Stimulated activated CD4-positive, alpha-beta T cell treated with anti-CD3 and anti-CD28 coated beads, Interleukin-4, amount 100 ng/mL, for 48 hours (primary cell): Measurements from ENCODE around the gene ABLIM2.

Source experiments
- DNase-seq, 2 donors: peaks; one replicate each; pipeline ENCODE4 v3.0.0-alpha.2; 2020; ENCODE audit warnings: low read depth in 2 of 2

ABLIM2 gene

DNA sequence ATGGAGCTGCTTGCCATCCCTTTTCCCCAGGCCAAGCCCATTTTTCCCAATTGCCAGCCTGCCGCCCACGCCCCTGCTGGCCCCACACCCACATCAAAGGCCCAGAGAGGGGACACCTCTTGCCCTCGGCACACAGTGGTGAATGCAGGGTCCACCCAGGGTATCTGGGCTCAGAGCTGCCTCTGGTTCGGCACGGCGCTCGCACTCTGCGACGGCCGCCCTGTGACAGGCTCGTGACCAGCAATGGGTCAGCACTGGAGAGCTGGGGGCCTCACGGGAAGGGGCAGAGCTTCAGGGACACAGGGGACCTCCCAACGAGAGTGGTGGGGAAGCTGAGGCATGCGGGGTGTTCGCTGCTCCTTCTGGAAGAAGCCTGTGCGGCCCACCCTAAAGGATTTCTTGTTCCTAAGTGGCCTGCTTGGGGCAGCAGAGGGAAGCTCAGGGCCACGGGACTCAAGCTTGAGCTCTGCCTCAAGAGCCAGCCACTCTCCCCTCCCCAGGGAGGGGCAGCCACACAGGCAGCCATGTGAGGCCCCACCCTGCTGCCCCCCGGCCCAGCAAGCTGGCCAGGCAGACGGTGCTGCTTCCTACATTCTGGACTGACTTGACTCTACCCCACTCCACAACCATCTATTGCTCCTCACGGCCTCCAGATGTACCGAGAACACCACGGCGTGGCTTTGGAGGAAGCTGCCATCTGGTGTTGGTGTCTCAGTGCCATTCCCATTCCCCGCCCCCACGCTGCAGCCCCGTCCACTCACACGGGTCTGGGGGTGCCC is 73.7 kb downstream of the ABLIM2 start:
- DNase-seq: no peak

DNA sequence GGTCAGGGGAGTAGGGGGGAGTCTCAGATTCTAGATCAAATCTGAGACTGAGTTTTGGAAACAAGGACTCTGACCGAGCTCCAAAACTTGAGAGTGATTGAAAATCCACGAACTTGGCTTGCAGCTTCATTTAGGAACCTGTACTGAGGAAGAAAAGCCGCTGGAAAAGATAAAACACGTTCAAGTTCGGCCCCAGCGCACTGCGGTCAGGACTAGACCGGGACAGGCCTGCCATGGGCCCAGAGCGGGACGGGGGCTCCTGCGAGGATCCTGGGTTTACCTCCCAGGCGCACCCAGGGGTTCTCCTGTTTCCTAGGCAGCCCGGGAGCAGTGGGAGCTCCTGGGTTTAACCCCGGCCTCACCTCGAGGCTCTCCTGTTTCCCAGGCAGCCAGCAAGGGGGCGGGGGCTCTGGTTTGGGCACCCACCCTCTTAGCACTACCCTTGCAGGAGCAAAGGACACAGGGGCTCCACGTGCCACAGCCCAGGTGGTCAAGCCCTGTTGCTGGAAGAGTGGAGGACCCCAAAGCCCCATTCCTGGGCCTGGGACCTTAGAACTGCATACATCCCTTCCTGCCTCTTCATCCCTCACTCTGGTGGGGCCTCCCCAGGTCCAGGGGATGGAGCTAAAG is 74.5 kb downstream of the ABLIM2 start:
- no peak for DNase-seq

DNA sequence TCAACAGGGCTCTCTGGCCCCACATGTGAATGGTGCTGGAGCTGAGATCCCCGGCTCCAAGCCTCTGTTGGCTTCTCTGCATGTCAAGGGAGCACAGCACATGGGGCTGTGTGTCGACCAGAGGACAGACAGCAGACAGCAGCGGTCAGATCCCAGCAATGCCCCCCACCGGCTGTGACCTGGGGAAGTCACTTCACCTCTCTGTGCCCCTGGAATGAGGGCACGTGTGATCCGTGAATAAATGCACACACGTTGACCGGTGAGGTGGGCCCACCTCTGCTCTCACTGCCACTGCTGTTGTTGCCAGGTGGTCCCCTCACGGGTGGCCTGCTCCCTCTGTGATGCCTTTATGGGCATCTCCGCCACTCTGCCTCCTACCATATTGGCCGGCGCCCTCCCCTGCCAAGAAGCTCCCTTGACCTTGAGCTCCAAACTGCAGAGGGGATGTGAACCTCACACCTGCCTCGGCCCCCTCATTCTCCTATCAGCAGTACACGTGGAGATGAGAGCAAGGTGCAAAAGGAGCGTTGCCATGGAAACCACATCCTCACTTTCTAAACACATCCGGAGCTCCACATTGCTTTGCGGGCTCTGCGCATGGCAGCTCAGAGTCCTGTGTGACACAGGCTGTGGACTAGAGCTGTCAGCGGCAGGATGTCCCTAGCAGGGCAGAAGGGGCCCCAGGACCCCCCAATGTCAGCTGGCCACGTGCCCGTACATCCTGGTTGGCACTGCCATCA is 75.4 kb downstream of the ABLIM2 start:
- no peak for DNase-seq

DNA sequence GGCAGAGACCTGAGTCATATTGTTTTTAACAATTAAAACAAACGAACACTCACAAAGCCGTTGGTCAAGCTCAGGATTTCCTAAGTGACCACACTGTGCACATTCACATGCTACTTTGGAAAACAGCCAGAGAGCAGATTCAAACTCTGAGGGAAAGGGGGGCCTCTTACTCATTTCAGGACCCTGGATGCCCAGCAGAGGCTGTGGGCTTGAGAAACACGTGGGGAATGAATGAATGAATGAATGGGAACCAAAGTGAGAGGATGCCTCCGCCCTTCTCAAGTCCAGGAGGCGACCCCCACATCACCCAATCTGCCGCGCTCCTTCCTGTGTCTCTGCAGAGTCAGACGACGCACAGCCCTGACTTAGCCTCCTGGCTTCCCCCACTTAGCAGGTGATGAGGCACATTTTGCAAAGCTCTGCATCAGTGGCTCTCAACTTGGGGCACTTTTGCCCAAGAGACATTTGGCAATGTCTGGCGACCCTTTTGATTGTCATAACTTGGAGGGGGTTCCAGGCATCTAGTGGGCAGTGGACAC is 76.0 kb downstream of the ABLIM2 start:
- no peak for DNase-seq

DNA sequence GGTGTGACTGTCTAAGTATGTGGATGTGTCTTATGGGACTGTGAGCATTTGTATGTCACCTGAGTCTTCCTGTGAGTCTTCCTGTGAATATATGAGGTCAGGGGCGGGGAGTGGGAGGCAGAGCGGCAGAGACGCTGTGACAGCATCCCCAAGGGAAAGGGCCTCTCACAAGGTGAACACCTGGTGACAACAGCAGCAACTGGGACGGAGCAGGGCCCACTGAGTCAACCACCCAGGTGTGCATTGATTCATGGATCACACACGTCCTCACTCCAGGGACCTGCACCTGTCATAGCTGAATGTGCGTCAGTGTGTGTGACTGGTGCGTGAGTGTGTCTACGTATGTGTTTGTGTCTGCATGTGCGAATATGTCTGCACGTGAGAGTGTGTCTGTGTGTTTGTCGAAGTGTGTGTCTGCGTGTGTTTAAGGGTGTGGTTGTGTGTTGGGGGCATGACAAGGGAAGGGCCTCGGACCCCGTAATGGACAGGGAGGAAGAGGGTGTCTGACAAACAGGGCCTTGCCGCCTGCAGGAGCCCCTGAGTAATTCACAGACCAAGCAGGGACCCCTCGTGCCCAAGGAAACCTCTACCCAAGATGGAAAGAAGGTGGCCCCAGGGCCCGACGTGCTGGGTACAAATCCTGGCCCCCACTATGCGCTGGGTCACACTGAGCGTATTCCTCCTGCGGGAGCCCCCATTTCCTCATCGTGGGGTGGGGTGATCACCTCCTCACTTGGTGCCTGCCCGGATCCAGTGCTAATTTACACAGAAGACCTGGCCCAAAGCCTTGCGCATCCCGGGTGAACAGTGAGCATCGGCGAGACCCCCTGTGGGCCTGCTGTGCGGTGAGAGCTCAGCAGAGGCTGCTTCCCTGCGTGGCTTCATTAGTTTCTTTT is 76.7 kb downstream of the ABLIM2 start:
- DNase-seq: no peak

DNA sequence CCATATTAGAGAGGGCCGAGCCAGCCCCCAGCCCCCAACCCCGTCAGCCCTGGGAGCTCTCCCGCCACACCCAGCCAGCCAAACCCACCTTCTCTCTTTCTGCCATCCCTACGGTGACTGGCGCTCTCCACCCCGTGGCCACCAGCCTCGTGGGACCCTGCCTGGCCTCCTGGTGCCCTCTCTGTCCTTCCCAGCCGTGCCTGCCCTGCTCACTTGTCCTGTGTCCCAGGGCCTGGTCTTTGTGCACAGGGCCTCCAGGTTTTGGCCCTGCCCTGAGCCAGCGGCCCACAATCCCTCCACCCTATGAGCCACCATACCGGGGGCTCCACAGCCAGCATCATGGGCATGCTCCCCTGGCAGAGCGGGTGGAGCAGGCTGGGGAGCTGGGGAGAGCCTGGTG is 77.4 kb downstream of the ABLIM2 start:
- no peak for DNase-seq

DNA sequence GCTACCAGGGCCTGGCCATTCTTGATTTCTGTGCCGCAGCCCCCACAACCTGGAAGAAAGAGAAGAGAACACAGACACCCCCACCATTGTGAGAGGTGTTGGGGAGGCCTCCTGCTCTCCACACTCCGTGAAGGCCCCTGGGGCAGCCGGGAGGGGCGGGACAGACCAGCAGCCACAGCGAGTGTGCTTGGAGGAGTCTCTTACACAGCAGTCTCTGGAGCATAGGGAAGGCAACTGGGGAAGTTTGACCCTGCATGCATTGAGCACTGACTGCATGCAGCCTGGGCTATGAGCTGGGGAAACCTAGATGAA is 77.9 kb downstream of the ABLIM2 start:
- no peak for DNase-seq

DNA sequence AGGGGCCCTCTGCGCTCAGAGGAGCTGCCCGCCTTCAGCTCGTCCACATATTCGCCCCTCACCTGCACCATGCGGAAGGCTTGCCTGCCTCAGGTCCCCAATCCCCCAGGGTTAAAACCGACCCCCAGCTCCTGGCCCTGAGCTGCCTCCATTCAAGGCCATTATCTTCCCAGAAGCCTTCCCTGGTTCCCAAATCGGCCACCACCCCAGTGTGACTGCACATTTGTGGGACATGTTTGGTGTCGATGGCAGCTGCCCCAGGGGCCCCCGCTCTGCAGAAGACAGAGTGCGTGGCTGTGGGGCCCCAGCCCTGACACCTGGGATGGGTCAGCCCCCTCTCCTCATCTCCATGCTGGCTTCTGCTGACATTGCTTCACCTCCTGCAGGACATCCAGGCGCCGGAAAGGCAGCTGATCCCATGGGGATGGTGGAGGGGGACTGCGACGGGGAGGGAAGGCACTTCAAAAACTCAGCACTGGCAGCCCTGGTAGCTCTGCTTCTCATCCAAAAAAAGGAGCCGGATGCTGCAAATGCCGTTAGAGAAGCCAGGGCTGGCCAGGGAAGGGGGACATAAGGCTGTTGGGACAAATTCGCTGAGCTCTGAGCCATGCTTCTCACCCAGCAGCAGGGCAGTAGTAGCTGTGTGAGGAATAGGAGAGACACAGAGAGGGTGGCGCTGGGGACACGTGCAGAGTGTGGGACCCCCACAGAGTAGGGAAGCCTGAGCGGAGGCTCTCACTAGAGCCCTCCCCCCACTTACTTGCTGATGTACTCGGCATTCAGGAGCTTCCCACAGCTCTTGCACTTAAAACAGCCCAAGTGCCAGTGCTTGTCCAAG is 78.5 kb downstream of the ABLIM2 start:
- no peak for DNase-seq

DNA sequence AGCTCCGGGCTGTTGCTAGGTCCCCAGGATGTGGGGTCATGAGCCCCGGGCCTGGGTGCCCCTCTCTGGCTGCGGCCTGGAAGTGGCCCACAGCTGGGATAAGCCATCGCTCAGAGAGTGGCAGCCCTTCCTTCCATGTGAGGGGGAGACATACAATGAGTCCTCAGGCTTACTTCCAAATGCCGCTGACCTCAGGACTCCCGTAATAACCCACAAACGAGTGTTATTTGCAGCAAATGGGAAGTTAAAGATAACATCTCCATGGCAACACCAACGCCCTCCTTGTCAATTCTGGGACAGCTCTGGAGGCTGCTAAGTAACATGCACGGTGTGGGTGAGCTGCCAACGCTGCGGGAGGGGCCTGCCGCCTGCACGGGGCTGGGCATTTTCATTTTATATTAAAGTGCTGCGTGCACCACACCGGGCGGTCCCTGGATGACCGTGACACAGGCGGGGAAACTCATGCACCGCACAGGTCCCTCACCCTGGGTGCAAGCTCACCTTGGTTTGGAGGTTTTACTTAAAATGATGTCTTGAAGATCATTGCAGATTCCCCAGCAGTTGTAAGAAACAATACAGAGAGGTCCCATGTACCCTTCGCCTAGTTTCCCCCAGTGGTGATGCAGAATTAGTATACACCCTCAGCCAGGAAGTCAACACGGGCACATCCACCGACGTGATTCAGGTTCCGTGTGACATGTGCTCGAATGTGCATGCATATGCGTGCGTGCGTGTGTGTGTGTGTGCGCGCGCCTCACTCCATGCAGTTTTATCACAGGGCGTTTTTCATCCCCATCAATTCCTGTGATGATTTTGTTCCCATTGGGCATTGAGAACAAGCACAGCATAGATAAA is 79.4 kb downstream of the ABLIM2 start:
- no peak for DNase-seq

DNA sequence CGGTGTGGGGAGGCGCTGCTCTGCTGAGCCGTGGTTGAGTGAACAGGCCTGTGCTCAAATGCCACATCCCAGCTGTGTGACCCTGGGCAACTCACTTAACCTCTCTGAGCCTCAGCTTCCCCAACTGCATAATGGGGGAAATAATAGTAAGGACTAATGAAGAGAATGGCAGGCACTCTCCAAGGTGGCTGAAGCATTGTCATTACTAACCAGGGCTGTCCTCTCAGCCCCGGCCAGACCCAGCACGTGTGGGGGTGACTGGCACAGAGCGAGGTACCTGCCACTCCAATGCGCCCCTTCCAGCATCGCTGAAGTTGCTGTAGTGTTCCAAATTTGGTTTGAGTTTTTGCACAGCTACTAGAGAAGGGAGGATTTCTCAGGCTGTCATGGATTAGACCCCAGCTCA is 80.0 kb downstream of the ABLIM2 start:
- no peak for DNase-seq

DNA sequence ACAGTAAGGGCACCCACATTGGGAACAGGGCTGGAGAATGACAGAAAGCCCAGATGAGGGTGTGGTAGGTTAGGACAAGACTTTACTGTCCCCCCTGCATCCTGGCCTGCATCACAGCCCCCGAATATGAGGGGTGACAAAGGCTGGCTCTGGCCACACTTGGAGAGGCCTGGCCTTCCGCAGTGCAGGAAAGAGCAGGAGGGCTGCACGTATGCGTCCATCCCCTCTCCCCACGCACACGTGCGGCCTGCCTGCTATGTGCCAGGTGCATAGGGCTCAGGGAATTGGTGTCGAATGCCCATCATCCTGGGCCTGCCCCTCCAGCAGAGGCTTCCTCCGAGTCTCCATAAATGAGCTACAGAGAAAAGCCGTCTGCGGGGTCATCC is 80.5 kb downstream of the ABLIM2 start:
- DNase-seq: no peak

DNA sequence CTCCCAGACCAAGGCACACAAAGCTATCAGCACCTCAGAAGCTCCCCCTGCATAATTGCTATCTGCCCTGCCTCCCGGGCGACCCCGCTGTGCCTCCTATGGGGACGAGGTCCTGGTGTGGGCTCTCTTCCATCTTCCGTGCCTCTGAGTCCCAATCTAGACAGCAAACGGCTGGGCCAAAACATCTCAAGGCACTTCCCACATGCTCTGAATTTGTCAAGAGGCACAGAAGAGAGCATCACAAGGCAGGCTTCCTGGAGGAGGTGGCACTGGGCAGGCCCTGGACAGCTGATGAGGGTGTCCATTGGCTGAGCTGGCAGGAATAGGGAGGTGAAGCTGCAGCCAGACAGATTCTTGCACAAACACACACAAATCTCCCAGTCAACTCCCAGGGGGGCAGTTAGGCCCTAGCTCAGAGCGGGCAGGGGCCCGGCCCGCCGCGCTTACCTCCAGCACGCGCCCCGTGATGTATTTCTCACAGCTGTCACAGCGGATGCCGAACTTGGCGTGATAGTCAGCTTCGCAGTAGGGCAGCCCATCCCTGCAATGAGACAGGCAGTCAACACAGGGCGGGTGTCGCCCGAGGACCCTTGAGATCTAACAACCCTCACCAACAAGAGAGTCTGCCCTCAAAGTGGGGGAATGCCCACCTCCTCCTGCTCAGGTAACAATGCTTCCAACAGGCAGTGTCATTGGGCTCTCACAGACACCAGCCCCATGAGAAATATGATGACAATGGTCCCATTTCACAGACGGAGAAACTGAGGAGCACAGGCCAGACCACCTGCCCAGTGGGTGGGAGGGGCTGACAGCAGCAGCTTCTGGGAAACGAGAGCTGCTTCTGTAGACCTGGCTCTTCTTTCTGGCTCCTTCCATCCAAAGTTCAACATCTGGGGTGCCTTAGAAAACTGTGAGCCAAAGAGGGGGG is 81.2 kb downstream of the ABLIM2 start:
- DNase-seq: no peak

DNA sequence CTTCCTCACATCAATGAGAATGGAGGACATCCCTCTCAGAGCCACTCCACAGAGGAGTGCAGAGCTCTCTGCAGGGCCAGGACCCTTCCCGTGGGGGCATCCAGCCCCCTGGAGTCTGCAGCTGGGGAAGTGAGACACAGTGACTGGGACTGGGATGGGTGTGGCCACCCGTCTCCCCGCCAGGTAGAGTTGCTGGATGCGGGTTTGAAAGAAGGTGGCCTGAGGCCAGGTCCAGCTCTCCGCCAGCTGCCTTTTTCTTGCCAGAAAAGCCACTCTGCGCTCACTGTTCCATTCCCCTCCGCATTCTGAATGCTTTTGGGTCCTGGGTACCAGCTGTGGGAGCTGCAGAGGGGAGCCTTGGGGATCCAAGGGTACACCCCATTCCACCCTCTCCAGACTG is 82.6 kb downstream of the ABLIM2 start:
- DNase-seq: no peak

DNA sequence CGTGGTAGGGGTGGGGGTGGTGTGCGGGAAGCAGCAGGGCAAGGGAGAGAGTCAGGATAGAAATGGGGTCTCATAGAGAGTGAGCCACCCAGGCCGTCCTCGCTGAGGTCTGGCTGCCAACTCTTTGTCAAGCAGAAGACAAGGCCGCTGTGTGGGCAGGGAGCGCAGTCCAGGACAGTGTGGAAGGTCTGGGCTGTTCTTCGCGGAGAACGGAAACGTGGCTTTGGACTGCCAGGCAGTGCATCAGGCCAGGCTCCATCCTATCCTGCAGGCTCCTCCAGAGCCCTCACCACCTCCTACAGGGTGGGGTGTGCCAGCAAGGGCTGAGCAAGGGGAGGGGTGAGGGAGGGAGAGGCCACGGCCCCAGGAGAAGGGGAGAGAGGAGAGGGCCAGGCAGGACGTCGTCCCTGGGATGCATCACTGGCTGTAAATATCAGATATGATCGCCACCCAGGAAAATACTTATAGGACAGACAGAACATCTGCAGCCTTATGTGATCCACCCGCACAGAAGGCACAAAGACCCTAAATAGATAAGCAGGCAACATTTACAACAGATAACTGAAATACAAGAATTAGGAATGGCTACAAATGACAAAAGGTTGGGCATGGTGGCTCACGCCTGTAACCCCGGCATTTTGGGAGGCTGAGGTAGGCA is 85.3 kb downstream of the ABLIM2 start:
- DNase-seq: no peak

DNA sequence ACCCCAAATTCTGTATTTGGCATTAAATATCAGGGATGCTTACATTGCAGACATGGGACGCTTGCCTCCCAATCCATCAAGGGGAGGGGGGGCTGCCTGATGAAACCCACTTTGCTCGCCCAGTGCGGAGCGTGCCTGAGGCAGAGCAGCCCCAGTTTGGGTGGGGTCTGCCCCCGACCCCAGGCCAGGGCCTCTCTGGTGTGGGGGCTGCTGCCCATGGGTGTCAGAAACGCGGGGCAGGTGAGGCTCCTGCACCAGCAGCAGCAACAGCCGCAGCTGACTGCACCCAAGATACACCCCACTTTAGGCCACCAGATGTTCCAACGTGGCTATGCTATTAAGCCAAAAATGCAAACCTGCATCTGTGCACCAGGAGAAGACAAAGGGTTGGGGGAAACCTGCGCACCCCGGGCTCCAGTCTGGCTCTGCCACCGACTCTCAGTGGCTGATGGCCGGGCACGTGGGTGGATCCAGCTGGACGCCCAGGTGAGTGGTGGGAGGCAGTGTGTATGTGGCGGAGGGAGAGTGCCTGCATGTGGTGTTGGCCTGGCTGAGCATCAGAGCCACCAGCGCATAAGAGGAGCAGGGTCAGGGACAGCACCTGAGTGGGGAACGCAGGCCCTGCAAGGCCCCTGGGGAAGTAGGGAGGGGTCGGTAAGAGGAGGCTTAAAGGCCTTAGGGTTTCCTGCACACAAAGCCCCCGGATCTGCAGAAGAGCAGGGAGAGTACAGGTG is 86.2 kb downstream of the ABLIM2 start:
- DNase-seq: no peak

DNA sequence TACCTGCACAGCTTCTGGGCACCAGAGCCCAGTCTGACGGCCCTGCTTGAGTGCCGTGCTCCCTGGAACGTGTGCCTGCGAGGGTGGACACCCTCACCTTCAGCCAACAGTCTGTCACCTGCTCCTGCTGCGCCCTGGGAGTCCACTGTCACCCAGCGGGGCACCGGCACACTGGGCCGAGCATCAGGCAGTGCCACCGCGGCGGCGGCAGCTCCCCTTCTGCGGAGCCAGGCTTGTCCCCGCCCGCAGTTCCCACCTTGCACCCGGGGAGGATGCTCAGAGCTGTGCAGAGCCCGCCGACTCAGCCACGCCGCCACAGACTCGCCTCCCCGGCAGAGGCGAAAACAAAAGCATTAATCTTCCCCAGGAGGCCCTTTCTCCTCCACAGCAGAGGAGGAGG is 86.8 kb downstream of the ABLIM2 start:
- no peak for DNase-seq
